Activated CD8-positive, alpha-beta memory T cell treated with anti-CD3 and anti-CD28 coated beads for 4 hours (primary cell): Measurements from ENCODE around the gene EIPR1.

ENCODE experiments used
- DNase-seq, 2 donors: peaks; one replicate each; pipeline ENCODE4 v3.0.0-alpha.2; 2020; ENCODE audit warnings: low read depth in 2 of 2

Gene EIPR1

DNA sequence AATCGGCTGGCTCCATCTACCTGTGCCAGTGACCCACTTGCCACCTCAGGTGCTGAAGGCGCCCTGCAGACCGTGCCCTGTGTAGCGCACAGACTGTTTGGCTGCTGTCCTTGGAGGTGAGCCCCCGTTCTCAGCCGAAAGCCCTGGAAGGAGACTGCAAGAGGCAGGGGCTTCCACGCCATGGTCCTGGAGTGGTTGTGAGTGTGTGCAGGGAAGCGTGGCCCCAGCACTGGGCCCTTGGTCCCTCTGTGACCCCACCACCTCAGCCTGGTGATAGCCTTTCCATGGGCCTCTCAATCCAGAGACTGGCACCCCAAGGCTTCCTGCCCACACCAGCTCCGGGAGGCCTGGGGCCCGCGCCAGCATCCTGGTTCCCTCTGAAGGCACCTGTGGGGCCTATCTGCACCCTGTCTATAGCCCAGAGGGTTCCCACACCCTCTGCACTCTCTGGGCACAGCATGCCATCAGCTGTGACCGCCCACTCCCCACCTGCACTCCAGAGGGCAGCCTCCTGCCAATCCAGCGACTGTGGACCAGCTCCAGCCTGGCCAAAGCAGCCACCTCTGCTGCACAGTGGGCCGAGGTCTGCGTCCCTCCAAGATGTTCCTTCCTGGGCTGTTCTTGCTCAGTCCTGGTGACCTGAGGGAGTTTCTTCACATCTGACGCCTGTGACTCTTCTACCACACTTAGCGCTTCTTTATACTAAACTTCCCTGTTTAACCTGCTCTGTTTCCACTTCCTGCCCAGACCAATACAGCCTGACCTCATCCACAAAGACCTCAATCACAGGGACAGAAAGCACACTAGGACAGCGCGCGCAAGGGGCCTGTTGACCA, 109.5 kb downstream of the EIPR1 start:
- DNase-seq: no peak

DNA sequence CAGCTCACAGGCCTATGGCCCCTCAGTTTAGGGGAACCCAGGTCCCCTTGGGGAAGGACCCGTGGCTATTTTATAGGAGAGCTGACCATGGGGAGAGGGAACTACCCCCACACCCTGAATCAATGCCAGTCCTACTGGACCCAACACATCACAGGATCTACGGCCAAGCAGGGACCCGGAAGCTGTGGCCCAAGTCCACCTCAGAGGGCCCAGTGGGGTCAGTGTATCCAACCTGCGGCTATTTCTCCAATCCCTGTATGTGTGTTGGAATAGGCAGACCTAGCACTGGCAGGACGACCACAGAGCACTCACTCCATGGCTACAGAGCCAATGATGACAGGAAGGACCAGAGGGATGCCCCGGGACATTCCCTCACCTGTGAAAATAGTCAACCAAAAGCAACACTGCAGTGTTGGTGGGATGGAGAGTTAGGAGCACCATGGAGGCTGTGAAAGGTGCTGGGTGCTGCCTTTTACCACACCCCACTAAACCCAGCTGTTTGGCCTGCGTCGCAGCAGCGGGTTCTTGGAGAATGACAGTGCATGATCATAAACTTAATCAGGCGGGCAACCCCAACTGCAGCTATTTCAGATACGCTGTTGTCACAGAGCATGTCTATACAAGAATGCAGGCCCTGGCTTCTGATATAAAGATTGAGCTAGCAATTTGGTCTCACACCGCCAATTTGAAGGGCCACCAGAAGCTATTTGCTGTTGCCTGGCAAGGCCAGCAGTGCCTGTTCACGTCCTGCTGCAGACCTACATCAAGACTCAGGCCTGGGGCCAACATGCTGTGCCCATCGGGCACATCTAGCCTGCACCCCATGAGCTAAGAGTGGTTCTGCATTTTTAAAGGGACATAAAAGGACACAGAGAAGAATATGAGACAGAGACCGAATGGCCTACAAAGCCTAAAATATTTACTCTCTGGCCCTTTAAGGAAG, 110.4 kb downstream of the EIPR1 start:
- DNase-seq: no peak

- DNase-seq: no peak
These were observed 111.4 kb downstream of the EIPR1 start for GRCh38 chr2:3265981-3266924.

GRCh38 chr2:3265471-3265870, 112.1 kb downstream of the EIPR1 start:
- DNase-seq: no peak

- no peak for DNase-seq
These were observed 113.4 kb downstream of the EIPR1 start for GRCh38 chr2:3264010-3264744.

DNA sequence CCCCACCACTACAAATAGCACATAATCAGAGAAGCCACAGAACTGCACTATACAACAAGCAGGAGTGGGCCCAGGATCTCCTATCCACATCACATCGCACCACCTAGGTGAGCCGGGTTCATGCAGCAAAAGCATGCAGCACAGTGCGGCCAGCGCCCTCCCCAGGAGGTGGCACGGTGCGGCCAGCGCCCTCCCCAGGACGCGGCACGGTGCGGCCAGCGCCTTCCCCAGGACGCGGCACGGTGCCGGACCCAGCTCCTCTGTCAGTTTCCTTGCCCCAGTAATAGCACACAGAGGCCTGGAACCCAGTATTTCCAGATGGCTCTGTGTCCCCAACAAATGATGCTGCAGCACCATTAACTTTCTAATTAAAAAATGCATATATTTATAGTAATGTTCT, 114.1 kb downstream of the EIPR1 start:
- DNase-seq: no peak

DNA sequence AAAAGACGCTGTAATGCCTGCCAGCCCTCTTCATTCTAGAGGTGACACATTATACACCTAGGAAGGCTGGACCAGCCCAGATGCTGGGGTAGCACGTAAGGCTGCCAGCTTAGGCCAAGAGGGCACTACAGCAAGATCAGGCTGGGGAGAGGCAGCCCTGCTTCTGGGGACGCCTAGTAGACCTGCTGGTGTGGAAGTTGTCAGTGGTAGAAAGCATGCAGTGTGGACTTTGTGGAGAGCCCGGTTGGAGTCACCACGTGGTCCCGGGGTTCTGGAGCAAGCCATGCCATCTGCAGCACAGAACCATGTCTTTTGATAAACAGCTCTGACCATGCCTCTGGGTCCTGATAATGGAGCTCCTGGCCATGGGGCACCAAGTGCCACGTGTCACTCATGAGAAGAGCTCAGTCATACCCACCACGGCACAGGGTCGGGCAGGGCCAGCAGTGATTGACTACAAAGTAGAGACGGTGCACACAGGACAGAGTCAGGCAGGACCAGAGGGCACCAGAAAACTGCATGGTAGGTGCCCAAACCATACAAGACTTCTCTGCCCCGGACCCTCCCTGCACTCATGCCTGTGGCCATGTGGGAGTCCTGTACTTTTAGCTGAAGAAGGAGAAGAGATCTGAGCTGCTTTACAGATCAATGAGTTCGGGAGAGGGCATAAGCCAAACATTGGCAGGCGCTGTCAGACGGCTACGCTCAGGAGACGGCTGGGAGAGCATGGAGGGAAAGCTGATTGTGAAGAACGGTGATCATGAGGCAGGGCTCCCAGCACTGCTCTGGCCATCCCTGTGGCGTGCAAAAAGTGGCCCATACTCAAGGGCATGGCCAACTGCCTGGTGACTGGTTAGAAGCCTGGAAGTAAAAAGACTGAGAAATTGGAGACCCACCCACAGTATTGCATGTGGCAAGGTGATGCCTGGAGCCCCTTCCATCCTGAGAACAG, 114.9 kb downstream of the EIPR1 start:
- DNase-seq: no peak

GRCh38 chr2:3261511-3261910, 116.1 kb downstream of the EIPR1 start:
- DNase-seq: no peak

- no peak for DNase-seq
These were observed 116.7 kb downstream of the EIPR1 start for GRCh38 chr2:3260959-3261358.

- DNase-seq: no peak
These were observed 119.8 kb downstream of the EIPR1 start for GRCh38 chr2:3257826-3258225.

GRCh38 chr2:3257166-3257565, 120.5 kb downstream of the EIPR1 start:
- DNase-seq: no peak

- no peak for DNase-seq
These were observed 121.0 kb downstream of the EIPR1 start for GRCh38 chr2:3256605-3257004.

DNA sequence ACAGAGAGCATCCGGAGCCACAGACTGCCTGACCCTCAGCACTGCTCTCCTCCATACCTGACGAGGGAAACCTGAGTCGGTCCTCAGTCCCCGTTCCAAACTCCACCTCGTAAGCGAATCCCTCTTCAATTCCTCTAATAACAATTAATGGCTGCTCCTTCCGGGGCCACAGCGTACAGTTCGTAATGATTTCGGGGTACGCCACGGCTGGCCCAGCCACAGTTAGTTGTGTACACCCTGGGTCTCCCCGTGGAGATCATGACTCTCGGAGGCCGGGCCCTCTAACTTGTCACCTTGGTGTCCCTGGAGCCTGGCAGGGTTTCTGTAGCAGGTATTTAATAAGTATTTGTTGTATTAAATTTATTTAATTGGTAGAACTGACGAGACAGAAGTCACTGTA, 121.5 kb downstream of the EIPR1 start:
- DNase-seq: no peak

GRCh38 chr2:3254442-3254941, 123.1 kb downstream of the EIPR1 start:
- no peak for DNase-seq

DNA sequence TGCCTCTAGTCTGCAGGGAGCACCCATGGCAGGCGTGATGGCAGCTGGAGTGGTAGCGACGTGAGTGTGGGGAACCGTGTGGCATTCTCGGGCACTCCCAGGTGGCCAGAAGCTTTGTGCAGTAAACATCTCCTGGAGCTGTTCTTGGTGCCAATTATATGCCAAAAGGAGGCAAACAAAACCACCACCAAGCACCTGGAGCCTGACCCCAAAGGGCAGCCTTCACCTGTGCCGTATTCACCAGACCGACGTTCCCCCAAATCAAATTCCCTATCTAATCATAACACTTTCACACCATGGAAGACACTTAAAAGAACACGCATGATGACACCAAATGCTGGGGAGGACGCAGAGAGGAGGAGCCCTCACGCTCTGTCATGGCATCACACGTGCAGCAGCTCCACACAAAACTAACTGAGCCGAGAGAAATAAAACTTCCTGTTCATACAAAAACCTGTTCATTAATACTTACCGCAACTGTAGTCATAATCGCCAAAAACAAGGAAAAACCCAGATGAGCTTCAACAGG, 123.6 kb downstream of the EIPR1 start:
- no peak for DNase-seq

DNA sequence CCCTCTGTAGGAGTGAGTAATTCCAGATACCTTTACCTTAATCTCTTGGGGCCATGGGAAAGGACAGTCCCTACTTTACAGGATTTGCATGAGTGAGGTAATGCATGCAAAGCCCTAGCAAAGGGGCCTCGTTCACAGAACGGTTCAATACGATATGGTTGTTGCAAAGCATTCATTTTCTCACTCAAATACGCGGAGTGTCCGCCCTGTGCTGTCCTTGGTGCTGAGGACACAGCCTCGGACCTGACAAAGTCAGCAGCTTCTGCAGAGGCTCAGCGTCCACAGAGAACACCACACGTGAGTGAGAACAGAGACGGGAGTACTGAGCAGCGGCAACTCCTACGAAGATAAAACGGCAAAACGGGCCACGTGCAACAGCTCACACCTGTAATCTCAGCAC, 125.7 kb downstream of the EIPR1 start:
- DNase-seq: no peak

GRCh38 chr2:3249476-3249962, 128.1 kb downstream of the EIPR1 start:
- DNase-seq: no peak

DNA sequence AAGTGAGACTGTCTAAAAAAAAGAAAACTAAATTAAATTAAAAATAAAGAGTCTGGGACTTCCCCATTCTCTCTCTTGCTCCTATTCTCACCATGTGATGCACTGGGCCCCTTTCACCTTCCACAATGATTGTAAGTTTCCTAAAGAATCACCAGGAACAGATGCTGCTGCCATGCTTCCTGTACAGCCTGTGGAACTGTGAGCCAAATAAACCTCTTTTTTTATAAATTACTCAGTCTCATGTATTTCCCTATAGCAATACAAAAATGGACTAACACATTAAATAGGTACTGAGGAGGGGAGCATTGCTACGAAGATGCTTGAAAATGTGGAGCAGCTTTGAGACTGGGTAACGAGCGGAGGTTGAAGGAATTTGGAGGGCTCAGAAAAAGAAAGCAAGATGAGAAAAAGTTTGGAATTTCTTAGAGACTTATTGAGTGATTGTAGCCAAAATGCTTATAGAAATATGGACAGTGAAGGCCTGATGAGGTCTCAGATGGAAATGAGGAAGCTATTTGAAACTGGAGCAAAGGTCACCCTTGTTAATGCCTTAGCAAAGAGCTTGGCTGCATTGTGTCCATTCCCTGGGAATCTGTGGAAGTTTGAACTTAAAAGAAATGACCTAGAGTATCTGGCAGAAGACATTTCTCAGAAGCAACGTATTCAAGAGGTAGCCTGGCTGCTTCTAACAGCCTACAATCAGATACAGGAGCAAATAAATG, 128.7 kb downstream of the EIPR1 start:
- DNase-seq: no peak
